Medulla oblongata (tissue), 1 donor: Measurements from ENCODE around the gene JAK1.
"Not testable (repeated sequence)": the region's sequence is repeated elsewhere in the genome, so short reads cannot be mapped to it uniquely, and the experiment has no call there.

Experiments used
- DNase-seq: peaks from one replicate; pipeline ENCODE4 v3.0.0-alpha.2; 2015; ENCODE audit errors: extremely low spot score

JAK1 gene

GRCh38 chr1:64966158-64966971 is at the start of gene JAK1:
JAK1 (minus strand) TSS chr1:64966549; CDS start chr1:64886264, 80,285 bp downstream.
- peak; percentile 91 for DNase-seq

- no peak for DNase-seq
These were observed 48.0 kb upstream of the JAK1 start for GRCh38 chr1:65014321-65014720.

GRCh38 chr1:65011983-65012382 is 45.6 kb upstream of the JAK1 start:
- no peak for DNase-seq

- DNase-seq = no peak
These were observed 43.5 kb upstream of the JAK1 start for GRCh38 chr1:65009724-65010420.

- DNase-seq = no peak
These were observed 42.8 kb upstream of the JAK1 start for GRCh38 chr1:65009176-65009575.

- no peak for DNase-seq
These were observed 40.5 kb upstream of the JAK1 start for GRCh38 chr1:65006806-65007205.

GRCh38 chr1:65003316-65003664 is 36.9 kb upstream of the JAK1 start:
- DNase-seq = no peak

GRCh38 chr1:65002508-65003315 is 36.4 kb upstream of the JAK1 start:
- peak; percentile 71 for DNase-seq

GRCh38 chr1:65002156-65002507 is 35.8 kb upstream of the JAK1 start:
- no peak for DNase-seq

GRCh38 chr1:65001231-65001792 is 35.0 kb upstream of the JAK1 start:
- peak; percentile 36 for DNase-seq

- not testable (repeated sequence) for DNase-seq
These were observed 32.1 kb upstream of the JAK1 start for GRCh38 chr1:64998425-64998948.

GRCh38 chr1:64996541-64997257 is 30.4 kb upstream of the JAK1 start:
- no peak for DNase-seq

- no peak for DNase-seq
These were observed 29.0 kb upstream of the JAK1 start for GRCh38 chr1:64995316-64995715.

- peak; percentile 62 for DNase-seq
These were observed 20.8 kb upstream of the JAK1 start for GRCh38 chr1:64986903-64987871.

- DNase-seq = no peak
These were observed 18.4 kb upstream of the JAK1 start for GRCh38 chr1:64984737-64985136.

- no peak for DNase-seq
These were observed 17.8 kb upstream of the JAK1 start for GRCh38 chr1:64984106-64984505.

- DNase-seq = no peak
These were observed 16.8 kb upstream of the JAK1 start for GRCh38 chr1:64983110-64983509.

- no peak for DNase-seq
These were observed 15.5 kb upstream of the JAK1 start for GRCh38 chr1:64981601-64982533.
